ENCODE results near the gene HBQ1. TPM values are rescaled to one million over a fixed set of nuclear protein-coding genes. Genes with fewer than 3 reads are reported as not detected.
"Not testable (repeated sequence)": the region's sequence is repeated elsewhere in the genome, so short reads cannot be mapped to it uniquely, and the experiment has no call there.

The HBQ1 gene
- total RNA-seq, 1 donor from 2014 or later, result not detected

GRCh38 chr16:166375-167121 is 13.7 kb upstream of the HBQ1 start:
- TF ChIP-seq CTCF (IDR thresholded peaks at IDR 0.05), result no peak
- H3K27ac Mint-ChIP-seq (ENCODE audit: unreplicated experiment), result no peak overlapping the region
- H3K9me3 Mint-ChIP-seq (ENCODE audit: unreplicated experiment), result no peaks in the 10 kb centered on the region
- DNase-seq (ENCODE audit: extremely low spot score, unreplicated experiment), result no peak
- peaks cover 34% of the 10 kb centered on the region for H3K27me3 Mint-ChIP-seq (ENCODE audit: unreplicated experiment)
- H3K4me1 Mint-ChIP-seq (ENCODE audit: unreplicated experiment), result peaks cover 12% of the 10 kb centered on the region
- H3K36me3 Mint-ChIP-seq (ENCODE audit: unreplicated experiment), result no peaks in the 10 kb centered on the region
- H3K4me3 Mint-ChIP-seq (ENCODE audit: unreplicated experiment), result no peak overlapping the region

- no peak for DNase-seq (ENCODE audit: extremely low spot score, unreplicated experiment)
- H3K9me3 Mint-ChIP-seq (ENCODE audit: unreplicated experiment), result no peaks in the 10 kb centered on the region
- H3K27me3 Mint-ChIP-seq (ENCODE audit: unreplicated experiment), result peaks cover 37% of the 10 kb centered on the region
- H3K4me1 Mint-ChIP-seq (ENCODE audit: unreplicated experiment), result peaks cover 12% of the 10 kb centered on the region
- H3K27ac Mint-ChIP-seq (ENCODE audit: unreplicated experiment), result no peak overlapping the region
- no peak for TF ChIP-seq CTCF (IDR thresholded peaks at IDR 0.05)
- H3K36me3 Mint-ChIP-seq (ENCODE audit: unreplicated experiment), result no peaks in the 10 kb centered on the region
- H3K4me3 Mint-ChIP-seq (ENCODE audit: unreplicated experiment), result no peak overlapping the region
These were observed 13.1 kb upstream of the HBQ1 start for GRCh38 chr16:167122-167690.

- no peak for TF ChIP-seq CTCF (IDR thresholded peaks at IDR 0.05)
- Mint-ChIP-seq H3K9me3 (ENCODE audit: unreplicated experiment) (no peaks in the 10 kb centered on the region), H3K4me1 (ENCODE audit: unreplicated experiment) (peaks cover 12% of the 10 kb centered on the region), H3K27ac (ENCODE audit: unreplicated experiment) (no peak overlapping the region), H3K4me3 (ENCODE audit: unreplicated experiment) (no peak overlapping the region), H3K27me3 (ENCODE audit: unreplicated experiment) (peaks cover 39% of the 10 kb centered on the region), H3K36me3 (ENCODE audit: unreplicated experiment) (no peaks in the 10 kb centered on the region)
- DNase-seq (ENCODE audit: extremely low spot score, unreplicated experiment), result no peak
These were observed 11.8 kb upstream of the HBQ1 start for GRCh38 chr16:168424-168823.

GRCh38 chr16:169014-169413 is 11.2 kb upstream of the HBQ1 start:
- DNase-seq (ENCODE audit: extremely low spot score, unreplicated experiment), result no peak
- Mint-ChIP-seq H3K9me3 (ENCODE audit: unreplicated experiment) (no peaks in the 10 kb centered on the region), H3K4me3 (ENCODE audit: unreplicated experiment) (no peak overlapping the region), H3K27ac (ENCODE audit: unreplicated experiment) (no peak overlapping the region), H3K27me3 (ENCODE audit: unreplicated experiment) (peaks cover 41% of the 10 kb centered on the region), H3K36me3 (ENCODE audit: unreplicated experiment) (no peaks in the 10 kb centered on the region), H3K4me1 (ENCODE audit: unreplicated experiment) (peaks cover 12% of the 10 kb centered on the region)
- no peak for TF ChIP-seq CTCF (IDR thresholded peaks at IDR 0.05)

GRCh38 chr16:170088-170507 is 10.2 kb upstream of the HBQ1 start:
- H3K36me3 Mint-ChIP-seq (ENCODE audit: unreplicated experiment); H3K9me3 Mint-ChIP-seq (ENCODE audit: unreplicated experiment); H3K27ac Mint-ChIP-seq (ENCODE audit: unreplicated experiment); H3K4me3 Mint-ChIP-seq (ENCODE audit: unreplicated experiment); DNase-seq (ENCODE audit: extremely low spot score, unreplicated experiment): not testable (repeated sequence)
- Mint-ChIP-seq H3K4me1 (ENCODE audit: unreplicated experiment) (peaks cover 16% of the 10 kb centered on the region), H3K27me3 (ENCODE audit: unreplicated experiment) (peaks cover 49% of the 10 kb centered on the region)
